Type B pancreatic cell (in vitro differentiated cells): Measurements from ENCODE around the gene GPAM. TPM values are rescaled to one million over a fixed set of nuclear protein-coding genes. Genes with fewer than 3 reads are reported as not detected.

ENCODE experiments used
- DNase-seq: peaks from one replicate; pipeline ENCODE4 v3.0.0; 2021; ENCODE audit warnings: mixed read lengths; ENCODE audit not compliant: unreplicated experiment; ENCODE audit errors: extremely low spot score
- H3K27ac Mint-ChIP-seq: 2 replicates; pipeline ENCODE4 v1.8.0; 2021; ENCODE audit warnings: mild to moderate bottlenecking, mixed read lengths
- H3K27me3 Mint-ChIP-seq: 2 replicates; pipeline ENCODE4 v1.8.0; 2021; ENCODE audit warnings: mixed read lengths
- H3K36me3 Mint-ChIP-seq: 2 replicates; pipeline ENCODE4 v1.8.0; 2021; ENCODE audit warnings: mixed read lengths
- H3K4me1 Mint-ChIP-seq: one replicate; pipeline ENCODE4 v1.8.0; 2021; ENCODE audit warnings: mixed read lengths; ENCODE audit not compliant: unreplicated experiment
- H3K4me3 Mint-ChIP-seq: 2 replicates; pipeline ENCODE4 v1.8.0; 2021; ENCODE audit warnings: mild to moderate bottlenecking, mixed read lengths
- H3K9me3 Mint-ChIP-seq: 2 replicates; pipeline ENCODE4 v1.8.0; 2021; ENCODE audit warnings: mixed read lengths
- total RNA-seq: library from RNA; stranded (reverse); gene quantifications from 2 replicates; pipeline ENCODE4 v1.2.1, GENCODE V29; 2021; ENCODE audit warnings: low replicate concordance
- TF ChIP-seq, protein P1 (sequence below): fragments of 200-600 bp; sonication (generic); conservative IDR thresholded peaks from 2 replicates; pipeline ENCODE4 v1.5.0; 2021; ENCODE audit warnings: antibody characterized with exemption, mild to moderate bottlenecking

Gene GPAM
- total RNA-seq, 1 donor from 2014 or later: 24.1 TPM

GRCh38 chr10:112166800-112167199 lies 16.8 kb downstream of the GPAM start:
- Mint-ChIP-seq H3K27ac (no peak overlapping the region), H3K4me3 (no peak overlapping the region), H3K4me1 (no peaks in the 10 kb centered on the region), H3K36me3 (peaks cover 14% of the 10 kb centered on the region), H3K27me3 (no peaks in the 10 kb centered on the region), H3K9me3 (no peaks in the 10 kb centered on the region)
- TF ChIP-seq, protein P1, sequence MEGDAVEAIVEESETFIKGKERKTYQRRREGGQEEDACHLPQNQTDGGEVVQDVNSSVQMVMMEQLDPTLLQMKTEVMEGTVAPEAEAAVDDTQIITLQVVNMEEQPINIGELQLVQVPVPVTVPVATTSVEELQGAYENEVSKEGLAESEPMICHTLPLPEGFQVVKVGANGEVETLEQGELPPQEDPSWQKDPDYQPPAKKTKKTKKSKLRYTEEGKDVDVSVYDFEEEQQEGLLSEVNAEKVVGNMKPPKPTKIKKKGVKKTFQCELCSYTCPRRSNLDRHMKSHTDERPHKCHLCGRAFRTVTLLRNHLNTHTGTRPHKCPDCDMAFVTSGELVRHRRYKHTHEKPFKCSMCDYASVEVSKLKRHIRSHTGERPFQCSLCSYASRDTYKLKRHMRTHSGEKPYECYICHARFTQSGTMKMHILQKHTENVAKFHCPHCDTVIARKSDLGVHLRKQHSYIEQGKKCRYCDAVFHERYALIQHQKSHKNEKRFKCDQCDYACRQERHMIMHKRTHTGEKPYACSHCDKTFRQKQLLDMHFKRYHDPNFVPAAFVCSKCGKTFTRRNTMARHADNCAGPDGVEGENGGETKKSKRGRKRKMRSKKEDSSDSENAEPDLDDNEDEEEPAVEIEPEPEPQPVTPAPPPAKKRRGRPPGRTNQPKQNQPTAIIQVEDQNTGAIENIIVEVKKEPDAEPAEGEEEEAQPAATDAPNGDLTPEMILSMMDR: no peak
- DNase-seq: no peak

DNA sequence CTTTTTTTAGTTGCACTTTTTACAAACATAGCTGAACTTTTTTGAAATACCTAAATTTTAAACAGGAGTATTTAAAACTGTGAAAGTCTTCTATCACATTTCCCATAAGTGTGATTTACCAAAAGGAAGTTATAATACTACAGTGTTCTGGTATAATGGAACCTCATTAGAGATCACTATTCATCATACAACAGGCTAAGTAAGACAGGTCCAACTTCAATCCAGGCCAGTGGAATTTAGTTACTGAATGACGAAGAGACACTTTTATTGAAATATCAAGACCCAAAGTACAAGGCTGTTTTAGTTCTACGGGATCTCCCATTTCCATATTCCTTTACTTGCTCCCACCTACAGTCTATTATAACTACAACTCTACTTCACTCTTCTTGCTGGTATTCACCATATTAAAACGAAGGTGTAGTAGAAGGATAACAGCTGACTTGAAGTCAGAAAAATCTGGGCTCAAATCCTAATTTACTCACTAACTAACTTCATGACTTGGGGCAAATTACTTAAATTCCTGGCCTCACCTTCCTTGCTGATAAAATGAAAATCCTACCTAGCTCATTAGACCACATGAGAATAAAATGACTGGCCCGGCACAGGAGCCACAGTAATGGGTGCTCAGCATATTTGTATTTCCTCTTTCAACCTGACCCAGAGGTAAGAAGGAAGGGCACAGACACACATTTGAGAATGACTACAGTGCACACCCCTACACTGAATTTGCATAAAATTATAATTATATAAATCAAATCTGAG lies 21.6 kb downstream of the GPAM start:
- Mint-ChIP-seq H3K36me3 (peaks cover 25% of the 10 kb centered on the region), H3K4me1 (no peaks in the 10 kb centered on the region), H3K4me3 (no peak overlapping the region), H3K27me3 (no peaks in the 10 kb centered on the region), H3K27ac (no peak overlapping the region), H3K9me3 (no peaks in the 10 kb centered on the region)
- TF ChIP-seq, protein P1: no peak
- DNase-seq: no peak

DNA sequence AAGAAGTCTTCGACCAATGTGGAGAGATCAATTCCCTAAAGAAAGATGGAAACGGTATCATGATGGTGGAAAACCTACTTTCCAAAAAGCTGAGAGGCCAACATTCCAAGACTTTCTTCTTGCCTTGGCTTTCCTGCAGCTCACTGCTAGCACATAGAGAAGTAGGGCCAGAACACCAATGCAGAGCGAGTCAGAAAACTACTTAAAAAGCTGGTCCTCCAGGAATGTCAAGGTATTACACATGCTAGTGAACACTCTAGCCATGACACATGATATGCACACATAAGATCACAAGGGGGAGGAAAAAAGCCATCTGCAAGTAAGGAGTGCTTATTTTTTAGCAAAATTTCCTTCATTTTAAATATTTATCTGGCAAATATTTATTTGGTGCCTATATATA lies 22.7 kb downstream of the GPAM start:
- no peaks in the 10 kb centered on the region for H3K4me1 Mint-ChIP-seq
- no peaks in the 10 kb centered on the region for H3K9me3 Mint-ChIP-seq
- H3K27ac Mint-ChIP-seq: no peak overlapping the region
- no peak overlapping the region for H3K4me3 Mint-ChIP-seq
- TF ChIP-seq, protein P1: no peak
- DNase-seq: no peak
- H3K36me3 Mint-ChIP-seq: peaks cover 31% of the 10 kb centered on the region
- no peaks in the 10 kb centered on the region for H3K27me3 Mint-ChIP-seq

DNA sequence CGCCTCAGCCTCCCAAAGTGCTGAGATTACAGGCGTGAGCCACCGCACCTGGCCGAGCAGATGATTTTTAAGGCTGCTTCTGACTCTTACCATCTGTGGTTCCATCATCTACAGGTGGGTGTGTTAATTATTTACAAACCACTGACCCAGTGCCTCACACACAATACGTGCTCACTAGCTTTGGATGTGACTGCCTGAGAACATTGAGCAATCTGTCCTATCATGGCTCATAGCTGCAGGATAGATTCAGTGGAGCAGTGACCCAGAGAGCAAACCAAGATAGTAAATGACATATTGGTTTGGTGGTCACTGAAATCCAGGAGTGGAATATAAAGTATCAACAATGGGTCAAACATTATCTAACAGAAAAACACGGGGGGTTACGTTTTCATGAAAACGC lies 24.1 kb downstream of the GPAM start:
- no peaks in the 10 kb centered on the region for H3K9me3 Mint-ChIP-seq
- H3K27ac Mint-ChIP-seq: no peak overlapping the region
- no peaks in the 10 kb centered on the region for H3K4me1 Mint-ChIP-seq
- DNase-seq: no peak
- H3K27me3 Mint-ChIP-seq: no peaks in the 10 kb centered on the region
- no peak overlapping the region for H3K4me3 Mint-ChIP-seq
- peaks cover 37% of the 10 kb centered on the region for H3K36me3 Mint-ChIP-seq
- TF ChIP-seq, protein P1: no peak

GRCh38 chr10:112151524-112152039 lies 32.0 kb downstream of the GPAM start:
- Mint-ChIP-seq H3K4me1 (no peaks in the 10 kb centered on the region), H3K36me3 (peaks cover 25% of the 10 kb centered on the region), H3K9me3 (no peaks in the 10 kb centered on the region), H3K27ac (no peak overlapping the region), H3K27me3 (no peaks in the 10 kb centered on the region), H3K4me3 (no peak overlapping the region)
- TF ChIP-seq, protein P1: no peak
- DNase-seq: no peak
